HEK293T (cell line): ENCODE measurements around the gene KIF26B.

Experiments used
- CTBP1 ChIP-seq: fragments of 450-650 bp; IDR thresholded peaks from 2 replicates; pipeline ENCODE4 v1.6.1; 2016; ENCODE audit warnings: borderline replicate concordance
- FOXK2 ChIP-seq: fragments of 450-650 bp; IDR thresholded peaks from 2 replicates; pipeline ENCODE4 v1.6.1; 2016; ENCODE audit warnings: mild to moderate bottlenecking
- FOXM1 ChIP-seq: fragments of 450-650 bp; IDR thresholded peaks from 2 replicates; pipeline ENCODE4 v1.6.1; 2017; ENCODE audit warnings: mild to moderate bottlenecking, borderline replicate concordance
- HDGF ChIP-seq: fragments of 450-650 bp; IDR thresholded peaks from 2 replicates; pipeline ENCODE4 v1.6.1; 2017; ENCODE audit warnings: antibody characterized with exemption, borderline replicate concordance

DNA sequence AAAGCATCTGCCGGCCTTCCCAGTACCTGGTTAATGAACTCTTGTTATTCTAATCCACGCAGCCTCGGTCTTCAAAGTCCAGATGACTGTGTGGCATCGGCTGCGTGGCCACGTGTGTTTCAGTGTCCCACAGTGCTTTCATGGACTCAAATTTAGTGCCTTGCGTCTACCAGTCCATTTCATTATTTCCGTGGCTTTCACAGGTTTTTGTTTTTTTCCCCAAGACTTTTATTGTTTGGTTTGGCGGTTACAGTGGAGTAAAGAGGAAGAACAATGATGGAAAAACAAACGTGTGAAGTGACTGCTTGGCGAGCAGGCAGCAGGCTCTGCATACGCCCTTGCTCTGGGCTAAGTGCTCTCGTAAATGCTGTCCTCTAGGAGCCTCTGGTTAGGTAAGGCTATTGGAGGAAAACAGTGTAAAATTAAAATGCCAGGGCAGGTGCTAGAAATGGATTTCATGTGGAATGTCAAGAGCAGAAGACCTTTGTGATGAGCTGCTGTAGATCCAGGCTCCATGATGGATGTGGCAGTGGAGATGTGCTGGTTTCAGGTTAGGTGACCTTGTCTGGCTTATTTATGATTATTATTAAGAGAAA is 536.3 kb downstream of the KIF26B start:
- TF ChIP-seq HDGF = no peak
- TF ChIP-seq CTBP1 = no peak
- no peak for TF ChIP-seq FOXK2
- TF ChIP-seq FOXM1 = no peak
